SH-SY5Y (cell line): ENCODE results near the gene BTN1A1.
A peak's percentile ranks its signal among the peaks of the same experiment; 100 is the strongest.

ENCODE experiments used
- GATA2 ChIP-seq: IDR thresholded peaks from 2 replicates; pipeline ENCODE4 v1.6.1; 2011; ENCODE audit warnings: mild to moderate bottlenecking, low read depth, low read length
- GATA3 ChIP-seq: IDR thresholded peaks from 2 replicates; pipeline ENCODE4 v1.6.1; 2011; ENCODE audit warnings: low read depth, mild to moderate bottlenecking, low read length, moderate library complexity

Gene BTN1A1

DNA sequence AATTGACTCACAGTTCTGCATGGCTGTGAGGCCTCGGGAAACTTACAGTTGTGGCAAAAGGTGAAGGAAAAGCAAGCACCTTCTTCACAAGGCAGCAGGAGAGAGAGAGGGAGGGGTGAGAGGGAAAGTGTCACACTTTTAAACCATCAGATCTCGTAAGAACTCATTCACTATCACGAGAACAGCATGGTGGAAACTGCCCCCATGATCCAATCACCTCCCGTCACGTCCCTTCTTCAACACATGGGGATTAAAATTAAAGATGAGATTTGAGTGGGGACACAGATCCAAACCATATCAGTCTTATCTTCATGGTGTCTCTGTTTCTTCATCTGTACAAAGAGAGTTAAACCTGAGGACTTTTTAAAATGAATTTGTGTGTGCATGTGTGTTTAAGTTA is 13.7 kb upstream of the BTN1A1 start:
- TF ChIP-seq GATA3 (no peak), GATA2 (no peak)

GRCh38 chr6:26487466-26487865 is 12.6 kb upstream of the BTN1A1 start:
- TF ChIP-seq GATA3 (no peak), GATA2 (no peak)

GRCh38 chr6:26489996-26490964 is 9.8 kb upstream of the BTN1A1 start:
- no peak for TF ChIP-seq GATA2
- TF ChIP-seq GATA3 = no peak

DNA sequence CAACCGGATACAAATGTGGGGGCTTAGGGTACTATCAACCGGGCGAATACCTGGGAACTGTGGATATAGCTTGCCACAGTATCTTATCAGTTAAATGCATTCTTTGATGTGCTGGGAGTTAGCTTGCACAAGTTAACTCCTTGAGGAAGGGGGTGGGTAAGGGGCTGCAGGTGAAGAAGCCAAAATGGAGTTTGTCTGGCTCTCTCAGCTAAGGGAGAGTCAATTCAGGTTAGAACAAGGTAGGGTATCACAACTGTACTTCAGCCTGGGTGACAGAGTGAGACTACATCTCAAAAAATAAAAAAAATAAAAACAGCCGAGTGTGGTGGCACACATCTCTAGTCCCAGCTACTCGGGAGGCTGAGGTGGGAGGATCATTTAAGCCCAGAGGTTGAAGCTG is 8.5 kb upstream of the BTN1A1 start:
- no peak for TF ChIP-seq GATA2
- TF ChIP-seq GATA3 = no peak

GRCh38 chr6:26493258-26493657 is 6.8 kb upstream of the BTN1A1 start:
- TF ChIP-seq GATA3 (no peak), GATA2 (no peak)

- TF ChIP-seq GATA3 (no peak), GATA2 (no peak)
Measured at GRCh38 chr6:26494117-26494516, 6.0 kb upstream of the BTN1A1 start.

- no peak for TF ChIP-seq GATA2
- TF ChIP-seq GATA3 = no peak
Measured at GRCh38 chr6:26495281-26495680, 4.8 kb upstream of the BTN1A1 start.

GRCh38 chr6:26497610-26498009 is 2.5 kb upstream of the BTN1A1 start:
- TF ChIP-seq GATA3 = no peak
- TF ChIP-seq GATA2 = no peak

DNA sequence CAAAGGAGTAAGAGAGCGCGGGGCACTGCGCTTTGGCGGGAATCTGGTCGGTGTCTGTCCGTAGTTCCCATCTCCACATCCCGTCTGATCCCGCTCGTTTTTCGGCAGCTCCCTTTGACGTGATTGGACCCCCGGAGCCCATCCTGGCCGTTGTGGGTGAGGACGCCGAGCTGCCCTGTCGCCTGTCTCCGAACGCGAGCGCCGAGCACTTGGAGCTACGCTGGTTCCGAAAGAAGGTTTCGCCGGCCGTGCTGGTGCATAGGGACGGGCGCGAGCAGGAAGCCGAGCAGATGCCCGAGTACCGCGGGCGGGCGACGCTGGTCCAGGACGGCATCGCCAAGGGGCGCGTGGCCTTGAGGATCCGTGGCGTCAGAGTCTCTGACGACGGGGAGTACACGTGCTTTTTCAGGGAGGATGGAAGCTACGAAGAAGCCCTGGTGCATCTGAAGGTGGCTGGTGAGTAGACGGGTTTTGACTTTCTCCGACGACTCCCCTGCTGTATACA is 1.4 kb downstream of the BTN1A1 start:
- TF ChIP-seq GATA3 = no peak
- no peak for TF ChIP-seq GATA2

- no peak for TF ChIP-seq GATA3
- TF ChIP-seq GATA2 = 0 out of 2 replicates have a peak, but pooled peaks have one; percentile 19
Measured at GRCh38 chr6:26502165-26502564, 2.1 kb downstream of the BTN1A1 start.

- no peak for TF ChIP-seq GATA2
- no peak for TF ChIP-seq GATA3
Measured at GRCh38 chr6:26502626-26503025, 2.5 kb downstream of the BTN1A1 start.

- TF ChIP-seq GATA2 = no peak
- no peak for TF ChIP-seq GATA3
Measured at GRCh38 chr6:26507658-26508057, 7.6 kb downstream of the BTN1A1 start.

GRCh38 chr6:26514984-26515383 is 14.9 kb downstream of the BTN1A1 start:
- no peak for TF ChIP-seq GATA2
- no peak for TF ChIP-seq GATA3

DNA sequence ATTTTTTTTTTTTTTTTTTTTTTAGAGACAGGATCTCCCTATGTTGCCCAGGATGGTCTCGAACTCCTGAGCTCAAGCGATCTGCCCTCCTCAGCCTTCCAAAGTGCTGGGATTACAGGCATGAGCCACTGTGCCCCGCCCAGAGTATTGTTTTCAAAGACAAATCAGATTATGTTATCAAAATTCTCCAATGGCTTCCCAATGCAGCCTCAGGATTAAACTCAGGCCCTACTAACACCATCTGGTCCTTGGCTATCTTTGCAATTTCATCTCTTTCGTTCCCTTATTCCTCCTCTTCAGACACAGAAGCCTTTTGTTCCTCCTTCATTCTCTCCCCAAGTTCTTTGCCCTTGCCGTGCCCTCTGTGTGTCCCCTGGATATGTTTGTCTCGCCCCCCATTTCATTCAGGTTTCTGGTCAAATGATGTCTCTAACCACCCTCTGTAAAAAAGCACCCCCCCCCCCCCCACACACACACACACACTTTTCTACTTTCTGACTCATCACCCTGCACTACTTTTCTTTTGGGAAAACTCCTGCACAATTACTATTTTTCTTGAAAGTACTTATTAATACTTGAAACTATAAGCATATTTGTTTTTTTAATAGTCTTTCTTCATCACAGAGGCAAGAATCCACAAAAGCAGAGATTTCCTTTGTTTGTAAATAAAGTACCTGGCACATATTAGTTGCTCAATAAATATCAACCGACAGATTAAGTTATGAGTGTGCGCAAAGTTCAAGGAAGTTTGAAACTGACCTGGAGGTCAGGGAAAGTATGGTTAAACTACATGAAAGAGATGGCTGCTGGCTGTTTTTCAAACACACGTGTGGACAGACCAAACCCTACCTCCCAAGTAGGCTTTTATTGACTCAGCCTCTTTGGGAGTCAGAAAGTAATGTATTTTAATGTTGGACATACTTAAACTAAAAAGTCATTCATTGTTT is 16.7 kb downstream of the BTN1A1 start:
- no peak for TF ChIP-seq GATA2

GRCh38 chr6:26519359-26519758 is 19.3 kb downstream of the BTN1A1 start:
- no peak for TF ChIP-seq GATA2
- TF ChIP-seq GATA3 = no peak
